B cell (primary cell): ENCODE results near the gene ROR2. TPM values are rescaled to one million over a fixed set of nuclear protein-coding genes. Genes with fewer than 3 reads are reported as not detected.

ENCODE experiments used
- ATAC-seq: fragments of 200-7000 bp; cut with Tn5 transposase; one replicate; pipeline ENCODE4 v1.10.0; 2021; ENCODE audit warnings: low read depth, mild to moderate bottlenecking, moderate number of reproducible peaks, moderate library complexity
- CTCF ChIA-PET: fragments of 350-600 bp; sonication (Branson Sonifier 250); formaldehyde crosslinking; loops from one replicate; lab custom pipeline; 2021; ENCODE audit warnings: antibody characterized with exemption, inconsistent platforms; lab: Charles Lee
- POLR2A ChIA-PET: fragments of 350-600 bp; sonication (Branson Sonifier 250); formaldehyde crosslinking; loops from one replicate; lab custom pipeline; 2021; ENCODE audit warnings: antibody characterized with exemption; lab: Charles Lee
- DNase-seq: peaks from one replicate; pipeline ENCODE4 v3.0.0; 2013
- H2AFZ ChIP-seq: 2 replicates; pipeline ENCODE4 v1.6.1; 2012; ENCODE audit warnings: mild to moderate bottlenecking, low read depth, low read length; ENCODE audit not compliant: insufficient read depth, poor library complexity, severe bottlenecking
- H3K27ac ChIP-seq, 2 donors: 1 replicate in 1 of 2; 2 replicates in 1 of 2; pipeline ENCODE4 v1.5.1; 2012 to 2013; ENCODE audit warnings: low read length in 2 of 2, mild to moderate bottlenecking in 2 of 2, moderate library complexity in 1 of 2
- H3K27me3 ChIP-seq, 4 experiments: fragments of 200-600 bp in 1 of 4; sonication (generic) in 1 of 4; replicated peaks in 1 of 4; 1 replicate in 2 of 4; 2 replicates in 2 of 4; pipeline versions ENCODE4 v1.6.1 to v1.7.0; 2013 to 2016; ENCODE audit warnings: low read length in 3 of 4, mild to moderate bottlenecking in 2 of 4, mixed read lengths in 1 of 4, moderate library complexity in 1 of 4; ENCODE audit not compliant: insufficient read depth in 4 of 4, control insufficient read depth in 3 of 4; ENCODE audit errors: control extremely low read depth in 1 of 4
- H3K36me3 ChIP-seq, 2 experiments: replicated peaks in 1 of 2; 1 replicate in 1 of 2; 2 replicates in 1 of 2; pipeline versions ENCODE4 v1.6.1 to v1.7.1; 2013; ENCODE audit warnings: low read length in 1 of 2; ENCODE audit not compliant: insufficient read depth in 2 of 2, control insufficient read depth in 1 of 2; ENCODE audit errors: control extremely low read depth in 1 of 2, extremely low read depth in 1 of 2
- H3K4me1 ChIP-seq, 2 donors: fragments of 200-600 bp in 1 of 2; sonication (generic) in 1 of 2; 1 replicate in 1 of 2; 2 replicates in 1 of 2; pipeline versions ENCODE4 v1.5.1 to v1.6.1; 2013 to 2017; ENCODE audit warnings: low read length in 2 of 2; ENCODE audit not compliant: control insufficient read depth in 2 of 2, insufficient read depth in 2 of 2
- H3K4me2 ChIP-seq: replicated peaks from 2 replicates; pipeline ENCODE3; 2012; ENCODE audit warnings: mild to moderate bottlenecking, low read depth, low read length; ENCODE audit not compliant: poor library complexity, severe bottlenecking
- H3K4me3 ChIP-seq, 5 experiments: fragments of 200-600 bp in 1 of 5; sonication (generic) in 1 of 5; 1 replicate in 3 of 5; 2 replicates in 2 of 5; pipeline versions ENCODE4 v1.5.1 to v1.7.0; 2011 to 2016; ENCODE audit warnings: low read length in 4 of 5, mild to moderate bottlenecking in 4 of 5, low read depth in 2 of 5, control low read depth in 1 of 5, moderate library complexity in 1 of 5; ENCODE audit not compliant: insufficient read depth in 1 of 5; ENCODE audit errors: control extremely low read depth in 1 of 5, extremely low read depth in 1 of 5
- H3K79me2 ChIP-seq: fragments of 200-600 bp; sonication (generic); one replicate; pipeline ENCODE4 v1.6.0; 2016; ENCODE audit warnings: low read length; ENCODE audit not compliant: control insufficient read depth, insufficient read depth
- H3K9ac ChIP-seq: fragments of 200-600 bp; sonication (generic); 2 replicates; pipeline ENCODE4 v1.6.1; 2017; ENCODE audit warnings: mild to moderate bottlenecking, low read length, moderate library complexity
- H3K9me3 ChIP-seq, 3 donors: one replicate each; pipeline versions ENCODE4 v1.6.1 to v1.7.1; 2013; ENCODE audit warnings: low read length in 2 of 3; ENCODE audit not compliant: control insufficient read depth in 2 of 3, insufficient read depth in 1 of 3; ENCODE audit errors: control extremely low read depth in 1 of 3
- H4K20me1 ChIP-seq: 2 replicates; pipeline ENCODE4 v1.6.0; 2012; ENCODE audit warnings: mild to moderate bottlenecking, low read length; ENCODE audit not compliant: insufficient read depth, control insufficient read depth, poor library complexity, severe bottlenecking
- H3K27ac Mint-ChIP-seq: one replicate; pipeline ENCODE4 v1.8.0; 2021; ENCODE audit warnings: mixed read lengths
- H3K27me3 Mint-ChIP-seq: one replicate; pipeline ENCODE4 v1.8.0; 2021; ENCODE audit warnings: mixed read lengths
- H3K4me1 Mint-ChIP-seq: one replicate; pipeline ENCODE4 v1.8.0; 2021; ENCODE audit warnings: mixed read lengths
- H3K4me3 Mint-ChIP-seq: one replicate; pipeline ENCODE4 v1.8.0; 2021; ENCODE audit warnings: mixed read lengths
- H3K9me3 Mint-ChIP-seq: one replicate; pipeline ENCODE4 v1.8.0; 2022; ENCODE audit warnings: mixed read lengths; ENCODE audit not compliant: insufficient read depth
- CTCF ChIP-seq: fragments of 200-600 bp; IDR thresholded peaks from one replicate; pipeline ENCODE4 v1.8.0; 2022; ENCODE audit warnings: antibody characterized with exemption, mild to moderate bottlenecking
- EZH2 ChIP-seq: IDR thresholded peaks from 2 replicates; pipeline ENCODE4 v1.6.1; 2012; ENCODE audit warnings: borderline replicate concordance, low read depth, mild to moderate bottlenecking, moderate library complexity, low read length; ENCODE audit not compliant: insufficient read depth, poor library complexity, severe bottlenecking
- WGBS: methylation state at CpG from one replicate; pipeline ENCODE4 v1.1.5; 2013; ENCODE audit warnings: missing lambda C conversion rate; ENCODE audit not compliant: insufficient coverage; 5-methylcytosine and 5-hydroxymethylcytosine counted together
- intact Hi-C: fragments of 100-400 bp; cut with micrococcal nuclease; formaldehyde crosslinking; loops from one replicate; pipeline ENCODE4 v1.10.0; 2022
- polyA plus RNA-seq: library from polyadenylated mRNA; depleted of rRNA; stranded (reverse); fragments of >200 nt; gene quantifications from 2 replicates; pipeline ENCODE4 v1.2.3, GENCODE V29; 2012
- total RNA-seq, 2 donors: library from RNA; stranded (reverse); fragments of 120-200 nt in 1 of 2; gene quantifications; 1 replicate in 1 of 2; 2 replicates in 1 of 2; pipeline versions ENCODE4 v1.2.3 to v1.2.4, GENCODE V29; 2013 to 2022

The ROR2 gene
- total and polyA plus RNA-seq, 2 donors (not counting 1 experiment from before 2014, with no cell fraction given): 0.21 to 0.49 TPM

GRCh38 chr9:91690540-91691249, 259.3 kb downstream of the ROR2 start:
- intact Hi-C loops: no loop called here
- ChIA-PET POLR2A (no interaction called here), CTCF (interaction anchor here (0.5 kb wide), 1 partner anchor 764 kb away, joined by 3 read pairs; no protein-coding TSS in a partner anchor)
- H3K27me3 Mint-ChIP-seq: peaks cover 3% of the 10 kb centered on the region
- no peaks in the 10 kb centered on the region for H3K4me1 ChIP-seq
- H3K9me3 ChIP-seq: no peaks in the 10 kb centered on the region
- H2AFZ ChIP-seq: no peak overlapping the region
- no peaks in the 10 kb centered on the region for H3K4me1 Mint-ChIP-seq
- no peaks in the 10 kb centered on the region for H3K9me3 Mint-ChIP-seq
- no peaks in the 10 kb centered on the region for H3K27me3 ChIP-seq
- no peaks in the 10 kb centered on the region for H3K79me2 ChIP-seq
- TF ChIP-seq EZH2: no peak
- no peak for TF ChIP-seq CTCF
- no peaks in the 10 kb centered on the region for H3K36me3 ChIP-seq
- no peaks in the 10 kb centered on the region for H4K20me1 ChIP-seq
- H3K4me3 ChIP-seq: no peak overlapping the region
- H3K27ac ChIP-seq: no peak overlapping the region
- H3K9ac ChIP-seq: no peak overlapping the region
- DNase-seq (no peak), ATAC-seq (no peak)
- H3K4me2 ChIP-seq: no peak overlapping the region
- 51% methylated on average over 3 of the region's 5 CpGs for WGBS
- no peak overlapping the region for H3K27ac Mint-ChIP-seq
- no peak overlapping the region for H3K4me3 Mint-ChIP-seq

DNA sequence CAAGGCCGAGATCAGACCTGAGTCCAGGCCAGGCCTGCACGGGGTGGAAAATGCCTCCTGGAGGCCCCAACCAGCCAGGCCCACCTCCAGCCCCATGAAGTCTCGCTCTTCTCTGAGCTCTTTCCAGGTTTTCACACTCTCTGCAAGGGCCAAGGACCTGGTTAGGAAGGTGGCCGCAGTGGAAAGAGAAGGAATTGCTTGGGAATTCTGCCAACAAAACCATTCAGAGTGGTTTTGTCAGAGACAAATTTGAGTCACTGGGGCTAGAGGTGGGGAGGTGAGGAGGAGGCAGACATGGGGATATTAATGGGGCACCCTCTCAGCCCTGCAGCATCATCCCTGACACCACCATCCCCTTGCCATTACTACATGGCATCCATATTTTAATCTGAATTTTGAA, 261.0 kb downstream of the ROR2 start:
- ATAC-seq (no peak), DNase-seq (no peak)
- Mint-ChIP-seq H3K9me3 (no peaks in the 10 kb centered on the region), H3K4me1 (no peaks in the 10 kb centered on the region), H3K27ac (no peak overlapping the region), H3K4me3 (no peak overlapping the region), H3K27me3 (peaks cover 6% of the 10 kb centered on the region)
- no peak overlapping the region for H3K27ac ChIP-seq
- no peaks in the 10 kb centered on the region for H3K4me1 ChIP-seq
- POLR2A ChIA-PET: no interaction called here
- CTCF ChIA-PET: no interaction called here
- no peaks in the 10 kb centered on the region for H3K9me3 ChIP-seq
- intact Hi-C loops: no loop called here
- H3K9ac ChIP-seq: no peak overlapping the region
- H3K4me3 ChIP-seq: no peak overlapping the region
- H3K36me3 ChIP-seq: no peaks in the 10 kb centered on the region
- no peaks in the 10 kb centered on the region for H3K79me2 ChIP-seq
- no peaks in the 10 kb centered on the region for H4K20me1 ChIP-seq
- TF ChIP-seq CTCF (no peak), EZH2 (no peak)
- H3K4me2 ChIP-seq: no peak overlapping the region
- H3K27me3 ChIP-seq: no peaks in the 10 kb centered on the region
- H2AFZ ChIP-seq: no peak overlapping the region
- WGBS: 92% methylated on average over 2 of the region's 4 CpGs
